Panc1 (cell line): ENCODE measurements around the gene MARCKSL1. TPM values are rescaled to one million over a fixed set of nuclear protein-coding genes. Genes with fewer than 3 reads are reported as not detected.
"Not testable (repeated sequence)": the region's sequence is repeated elsewhere in the genome, so short reads cannot be mapped to it uniquely, and the experiment has no call there.

Experiments
- ATAC-seq: fragments of 200-7000 bp; cut with Tn5 transposase; 2 replicates; pipeline ENCODE4 v1.9.1; 2020; ENCODE audit warnings: mild to moderate bottlenecking, moderate library complexity
- BruUV-seq: library from RNA; stranded (reverse); fragments of 400-500 nt; replicated peaks from 2 replicates; lab custom pipeline; 2021; lab: Mats Ljungman, UMichigan
- CTCF ChIA-PET: fragments of 300-600 bp; sonication (Branson Sonifier 250); formaldehyde crosslinking; loops from one replicate; lab custom pipeline; 2022; ENCODE audit warnings: antibody characterized with exemption; lab: Charles Lee
- POLR2A ChIA-PET: fragments of 300-600 bp; sonication (Branson Sonifier 250); formaldehyde crosslinking; loops from one replicate; lab custom pipeline; 2022; ENCODE audit warnings: antibody characterized with exemption; lab: Charles Lee
- DNase-seq: peaks from one replicate; pipeline ENCODE4 v3.0.0-alpha.2; 2010; ENCODE audit warnings: low read depth, low spot score
- H3K27ac ChIP-seq: 2 replicates; pipeline ENCODE4 v1.5.1; 2011; ENCODE audit warnings: mild to moderate bottlenecking, low read length, inconsistent platforms
- H3K27me3 ChIP-seq: fragments of 200-500 bp; sonication (Bioruptor generic); 2 replicates; pipeline ENCODE4 v1.6.0; 2014; ENCODE audit warnings: low read length, inconsistent platforms; ENCODE audit not compliant: control insufficient read depth, insufficient read depth
- H3K36me3 ChIP-seq: fragments of 200-500 bp; sonication (Bioruptor generic); 2 replicates; pipeline ENCODE4 v1.5.1; 2014; ENCODE audit warnings: inconsistent platforms, mild to moderate bottlenecking, low read length, moderate library complexity; ENCODE audit not compliant: control insufficient read depth, insufficient read depth
- H3K4me1 ChIP-seq: 2 replicates; pipeline ENCODE4 v1.5.1; 2011; ENCODE audit warnings: inconsistent platforms, mild to moderate bottlenecking, low read length, moderate library complexity; ENCODE audit not compliant: control insufficient read depth, insufficient read depth
- H3K4me3 ChIP-seq, 2 experiments: 2 replicates each; pipeline ENCODE4 v1.5.1; 2011 to 2012; ENCODE audit warnings: low read depth in 2 of 2, low read length in 2 of 2, mild to moderate bottlenecking in 2 of 2, inconsistent platforms in 1 of 2, moderate library complexity in 1 of 2
- H3K9me3 ChIP-seq: fragments of 200-500 bp; sonication (Bioruptor generic); 2 replicates; pipeline ENCODE4 v1.5.1; 2014; ENCODE audit warnings: low read depth, mild to moderate bottlenecking, inconsistent platforms, low read length, moderate library complexity; ENCODE audit not compliant: control insufficient read depth, insufficient read depth
- CTCF ChIP-seq: fragments of 450-650 bp; IDR thresholded peaks from 2 replicates; pipeline ENCODE4 v1.5.1; 2017; ENCODE audit warnings: mild to moderate bottlenecking
- POLR2AphosphoS5 ChIP-seq: IDR thresholded peaks from 2 replicates; pipeline ENCODE4 v1.6.1; 2012; ENCODE audit warnings: mild to moderate bottlenecking, low read depth, low read length, moderate library complexity
- SIN3A ChIP-seq: IDR thresholded peaks from 2 replicates; pipeline ENCODE4 v1.6.1; 2012; ENCODE audit warnings: low read depth, mild to moderate bottlenecking, low read length, moderate library complexity, borderline replicate concordance; ENCODE audit not compliant: insufficient read depth
- TCF7L2 ChIP-seq: IDR thresholded peaks from 2 replicates; pipeline ENCODE4 v1.6.1; 2011; ENCODE audit warnings: mild to moderate bottlenecking, low read depth, low read length, inconsistent platforms
- in situ Hi-C: cut with HindIII; loops from 2 replicates; pipeline ENCODE4 v1.10.0; 2016; ENCODE audit warnings: low sequenced_read_pairs, low pct_unique_long_range_greater_than_20kb
- intact Hi-C: fragments of 100-400 bp; cut with micrococcal nuclease; formaldehyde crosslinking; loops from one replicate; pipeline ENCODE4 v1.10.0; 2022; ENCODE audit not compliant: unreplicated experiment
- total RNA-seq: library from RNA; stranded (reverse); gene quantifications from one replicate; pipeline ENCODE4 v1.2.1, GENCODE V29; 2021; ENCODE audit not compliant: unreplicated experiment
- TF ChIP-seq, protein P1 (sequence below), 2 experiments: IDR thresholded peaks; 2 replicates each; pipeline ENCODE4 v1.6.1; 2011 to 2012; ENCODE audit warnings: low read depth in 2 of 2, control low read depth in 1 of 2, low read length in 1 of 2, mild to moderate bottlenecking in 1 of 2, moderate library complexity in 1 of 2; ENCODE audit not compliant: insufficient read depth in 1 of 2

The MARCKSL1 gene
- total RNA-seq, 1 experiment from 2014 or later = 176 TPM

DNA sequence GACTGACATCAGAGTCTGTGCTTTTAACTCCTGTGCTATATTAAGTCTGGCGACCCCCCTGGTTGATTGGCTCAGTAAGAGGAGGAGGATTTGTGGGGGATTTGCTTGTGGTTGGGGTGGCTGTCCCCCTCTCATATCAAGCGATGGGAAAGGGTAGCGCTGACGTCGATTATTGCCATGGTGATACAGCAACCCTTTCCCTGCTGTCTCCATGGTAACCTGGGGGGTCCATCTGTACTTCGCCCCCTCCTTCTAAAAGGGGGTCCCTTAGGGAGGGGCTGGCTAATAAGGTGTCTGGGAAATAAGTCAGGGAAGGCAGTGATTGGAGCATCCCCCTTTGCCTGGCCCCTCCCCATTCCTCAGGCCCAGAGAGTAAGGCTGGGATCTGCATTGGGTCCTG is 21.6 kb upstream of the MARCKSL1 start:
- Histone ChIP-seq H3K27me3 (no peaks in the 10 kb centered on the region), H3K9me3 (no peaks in the 10 kb centered on the region), H3K36me3 (no peaks in the 10 kb centered on the region), H3K4me3 (no peak overlapping the region), H3K4me1 (peaks cover 3% of the 10 kb centered on the region; the same call in 1 of the 2 replicates), H3K27ac (no peak overlapping the region)
- ATAC-seq = no peak
- DNase-seq = no peak
- no TSS peak for BruUV-seq
- POLR2A ChIA-PET = no interaction called here
- intact Hi-C loops = no loop called here
- CTCF ChIA-PET = interaction anchor here (0.5 kb wide), 1 partner anchor 22 kb away, joined by 7 read pairs; no protein-coding TSS in a partner anchor
- TF ChIP-seq SIN3A (no peak), TCF7L2 (no peak), POLR2AphosphoS5 (no peak), CTCF (no peak)
- TF ChIP-seq, protein P1, sequence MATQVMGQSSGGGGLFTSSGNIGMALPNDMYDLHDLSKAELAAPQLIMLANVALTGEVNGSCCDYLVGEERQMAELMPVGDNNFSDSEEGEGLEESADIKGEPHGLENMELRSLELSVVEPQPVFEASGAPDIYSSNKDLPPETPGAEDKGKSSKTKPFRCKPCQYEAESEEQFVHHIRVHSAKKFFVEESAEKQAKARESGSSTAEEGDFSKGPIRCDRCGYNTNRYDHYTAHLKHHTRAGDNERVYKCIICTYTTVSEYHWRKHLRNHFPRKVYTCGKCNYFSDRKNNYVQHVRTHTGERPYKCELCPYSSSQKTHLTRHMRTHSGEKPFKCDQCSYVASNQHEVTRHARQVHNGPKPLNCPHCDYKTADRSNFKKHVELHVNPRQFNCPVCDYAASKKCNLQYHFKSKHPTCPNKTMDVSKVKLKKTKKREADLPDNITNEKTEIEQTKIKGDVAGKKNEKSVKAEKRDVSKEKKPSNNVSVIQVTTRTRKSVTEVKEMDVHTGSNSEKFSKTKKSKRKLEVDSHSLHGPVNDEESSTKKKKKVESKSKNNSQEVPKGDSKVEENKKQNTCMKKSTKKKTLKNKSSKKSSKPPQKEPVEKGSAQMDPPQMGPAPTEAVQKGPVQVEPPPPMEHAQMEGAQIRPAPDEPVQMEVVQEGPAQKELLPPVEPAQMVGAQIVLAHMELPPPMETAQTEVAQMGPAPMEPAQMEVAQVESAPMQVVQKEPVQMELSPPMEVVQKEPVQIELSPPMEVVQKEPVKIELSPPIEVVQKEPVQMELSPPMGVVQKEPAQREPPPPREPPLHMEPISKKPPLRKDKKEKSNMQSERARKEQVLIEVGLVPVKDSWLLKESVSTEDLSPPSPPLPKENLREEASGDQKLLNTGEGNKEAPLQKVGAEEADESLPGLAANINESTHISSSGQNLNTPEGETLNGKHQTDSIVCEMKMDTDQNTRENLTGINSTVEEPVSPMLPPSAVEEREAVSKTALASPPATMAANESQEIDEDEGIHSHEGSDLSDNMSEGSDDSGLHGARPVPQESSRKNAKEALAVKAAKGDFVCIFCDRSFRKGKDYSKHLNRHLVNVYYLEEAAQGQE (IDR thresholded peaks at IDR 0.05; ENCODE audit: insufficient read depth in 1 of 2, low read depth in 2 of 2, low read length in 1 of 2) = no peak
- in situ Hi-C loops = no loop called here

GRCh38 chr1:32356478-32356877 is 20.4 kb upstream of the MARCKSL1 start:
- Histone ChIP-seq H3K4me3 (no peak overlapping the region), H3K4me1 (peaks cover 6% of the 10 kb centered on the region; the same call in 1 of the 2 replicates), H3K27me3 (no peaks in the 10 kb centered on the region), H3K27ac (no peak overlapping the region), H3K9me3 (no peaks in the 10 kb centered on the region), H3K36me3 (no peaks in the 10 kb centered on the region)
- no peak for ATAC-seq
- in situ Hi-C loops = no loop called here
- ChIA-PET CTCF (no interaction called here), POLR2A (no interaction called here)
- BruUV-seq = no TSS peak
- TF ChIP-seq SIN3A (no peak), CTCF (no peak), TCF7L2 (no peak), POLR2AphosphoS5 (no peak)
- TF ChIP-seq, protein P1 (IDR thresholded peaks at IDR 0.05; ENCODE audit: insufficient read depth in 1 of 2, low read depth in 2 of 2, low read length in 1 of 2) = no peak
- no peak for DNase-seq
- intact Hi-C loops = no loop called here

- CTCF ChIA-PET, H3K4me3 ChIP-seq, H3K9me3 ChIP-seq, BruUV-seq, H3K27me3 ChIP-seq, H3K4me1 ChIP-seq, DNase-seq, H3K27ac ChIP-seq, intact Hi-C loops, in situ Hi-C loops, H3K36me3 ChIP-seq, POLR2A ChIA-PET, ATAC-seq: not testable (repeated sequence)
Observed at GRCh38 chr1:32355778-32356177, 19.7 kb upstream of the MARCKSL1 start.
